ENCODE data around the gene APCDD1L. TPM values are rescaled to one million over a fixed set of nuclear protein-coding genes. Genes with fewer than 3 reads are reported as not detected.

Gene APCDD1L
- total RNA-seq (2014; rRNA removed; shearing (Covaris generic)), result 0.27 and 1.0 TPM in 2 replicates
- 2.7 and 2.8 TPM in 2 replicates for polyA plus RNA-seq (2015; cell fraction: cytosol; rRNA removed)
- 2.8 and 4.8 TPM in 2 replicates for polyA plus RNA-seq (2015; cell fraction: nucleus; rRNA removed)

- peak; percentile 73 for DNase-seq (ENCODE audit: low read depth)
These were observed at the start of gene APCDD1L for GRCh38 chr20:58515233-58516212. APCDD1L (minus strand) TSS chr20:58515399; CDS start chr20:58514707, 692 bp downstream.

GRCh38 chr20:58559368-58559729 is 44.1 kb upstream of the APCDD1L start:
- no peak for DNase-seq (ENCODE audit: low read depth)

GRCh38 chr20:58558486-58559367 is 43.5 kb upstream of the APCDD1L start:
- DNase-seq (ENCODE audit: low read depth), result no peak

- DNase-seq (ENCODE audit: low read depth), result peak; percentile 71
These were observed 42.6 kb upstream of the APCDD1L start for GRCh38 chr20:58557733-58558342.

- DNase-seq (ENCODE audit: low read depth), result no peak
These were observed 41.8 kb upstream of the APCDD1L start for GRCh38 chr20:58556961-58557360.

GRCh38 chr20:58555078-58555765 is 40.0 kb upstream of the APCDD1L start:
- peak; percentile 93 for DNase-seq (ENCODE audit: low read depth)

- DNase-seq (ENCODE audit: low read depth), result no peak
These were observed 39.3 kb upstream of the APCDD1L start for GRCh38 chr20:58554541-58554940.

GRCh38 chr20:58553841-58554240 is 38.6 kb upstream of the APCDD1L start:
- DNase-seq (ENCODE audit: low read depth), result no peak

- DNase-seq (ENCODE audit: low read depth), result no peak
These were observed 38.0 kb upstream of the APCDD1L start for GRCh38 chr20:58553166-58553696.

GRCh38 chr20:58552366-58552934 is 37.3 kb upstream of the APCDD1L start:
- DNase-seq (ENCODE audit: low read depth), result no peak

- no peak for DNase-seq (ENCODE audit: low read depth)
These were observed 36.4 kb upstream of the APCDD1L start for GRCh38 chr20:58551631-58552030.

GRCh38 chr20:58550275-58551059 is 35.3 kb upstream of the APCDD1L start:
- DNase-seq (ENCODE audit: low read depth), result no peak

- no peak for DNase-seq (ENCODE audit: low read depth)
These were observed 34.3 kb upstream of the APCDD1L start for GRCh38 chr20:58549231-58550209.

GRCh38 chr20:58547623-58548475 is 32.6 kb upstream of the APCDD1L start:
- peak; percentile 45 for DNase-seq (ENCODE audit: low read depth)

- no peak for DNase-seq (ENCODE audit: low read depth)
These were observed 31.8 kb upstream of the APCDD1L start for GRCh38 chr20:58546756-58547622.

GRCh38 chr20:58546416-58546711 is 31.2 kb upstream of the APCDD1L start:
- no peak for DNase-seq (ENCODE audit: low read depth)

All from HT1080 (cell line).